SK-N-SH (cell line): ENCODE results near the gene TTC7B. TPM values are rescaled to one million over a fixed set of nuclear protein-coding genes. Genes with fewer than 3 reads are reported as not detected.

ENCODE experiments used
- CTCF ChIA-PET: fragments of 300-600, 350-600 bp; formaldehyde crosslinking; extraction: SDS; loops from one replicate; lab custom pipeline; 2021; lab: Yijun Ruan, JAX
- POLR2A ChIA-PET: fragments of 350-600 bp; sonication (Branson Sonifier 250); formaldehyde crosslinking; extraction: SDS; loops from one replicate; lab custom pipeline; 2020; ENCODE audit warnings: antibody characterized with exemption, inconsistent platforms; lab: Yijun Ruan, JAX
- DNase-seq: peaks from one replicate; pipeline ENCODE4 v3.0.0; 2012
- H2AFZ ChIP-seq: fragments of 200-600 bp; sonication (generic); 2 replicates; pipeline ENCODE4 v1.8.1; 2016; ENCODE audit warnings: antibody characterized with exemption, mild to moderate bottlenecking, low read depth
- H3F3A ChIP-seq: fragments of 200-600 bp; sonication (generic); replicated peaks from 2 replicates; pipeline ENCODE3; 2016; ENCODE audit warnings: antibody characterized with exemption, mild to moderate bottlenecking; ENCODE audit not compliant: insufficient read depth
- H3K27ac ChIP-seq, 2 experiments: fragments of 200-500 bp in 1 of 2; fragments of 200-600 bp in 1 of 2; sonication (Bioruptor generic) in 1 of 2; sonication (generic), shearing (Covaris generic) in 1 of 2; 2 replicates each; pipeline versions ENCODE4 v1.5.1 to v1.6.1; 2014 to 2016; ENCODE audit warnings: low read depth in 2 of 2, inconsistent platforms in 1 of 2, low read length in 1 of 2, mild to moderate bottlenecking in 1 of 2, mixed read lengths in 1 of 2
- H3K27me3 ChIP-seq: fragments of 200-600 bp; sonication (generic), shearing (Covaris generic); 2 replicates; pipeline ENCODE4 v1.6.1; 2016; ENCODE audit warnings: mixed run types; ENCODE audit not compliant: insufficient read depth
- H3K36me3 ChIP-seq, 2 experiments: fragments of 200-500 bp in 1 of 2; fragments of 200-600 bp in 1 of 2; sonication (Bioruptor generic) in 1 of 2; sonication (generic) in 1 of 2; replicated peaks in 1 of 2; 2 replicates each; pipeline versions ENCODE3 to v1.5.1; 2014 to 2016; ENCODE audit warnings: low read length in 1 of 2, mild to moderate bottlenecking in 1 of 2; ENCODE audit not compliant: insufficient read depth in 2 of 2, control insufficient read depth in 1 of 2
- H3K4me1 ChIP-seq, 2 experiments: fragments of 200-500 bp in 1 of 2; fragments of 200-600 bp in 1 of 2; sonication (Bioruptor generic) in 1 of 2; sonication (generic), shearing (Covaris generic) in 1 of 2; 2 replicates each; pipeline versions ENCODE4 v1.5.1 to v1.6.1; 2014 to 2016; ENCODE audit warnings: low read depth in 1 of 2, low read length in 1 of 2, mixed run types in 1 of 2; ENCODE audit not compliant: insufficient read depth in 2 of 2, control insufficient read depth in 1 of 2
- H3K4me2 ChIP-seq: fragments of 200-600 bp; sonication (generic), shearing (Covaris generic); 2 replicates; pipeline ENCODE4 v1.6.1; 2017; ENCODE audit warnings: mixed run types
- H3K4me3 ChIP-seq, 2 experiments: fragments of 200-500 bp in 1 of 2; fragments of 200-600 bp in 1 of 2; sonication (Bioruptor generic) in 1 of 2; sonication (generic), shearing (Covaris generic) in 1 of 2; 2 replicates each; pipeline versions ENCODE4 v1.5.1 to v1.8.1; 2014 to 2016; ENCODE audit warnings: low read depth in 2 of 2, inconsistent platforms in 1 of 2, low read length in 1 of 2, mild to moderate bottlenecking in 1 of 2, mixed read lengths in 1 of 2, moderate library complexity in 1 of 2
- H3K79me2 ChIP-seq: fragments of 200-600 bp; sonication (generic); 2 replicates; pipeline ENCODE4 v1.8.1; 2017; ENCODE audit warnings: mild to moderate bottlenecking; ENCODE audit not compliant: insufficient read depth
- H3K9ac ChIP-seq: fragments of 200-600 bp; sonication (generic); 2 replicates; pipeline ENCODE4 v1.6.1; 2017; ENCODE audit warnings: mixed run types
- H3K9me2 ChIP-seq: fragments of 200-600 bp; sonication (generic); 2 replicates; pipeline ENCODE4 v1.6.1; 2017; ENCODE audit warnings: mixed run types
- H3K9me3 ChIP-seq: fragments of 200-600 bp; sonication (generic); 2 replicates; pipeline ENCODE4 v1.6.1; 2017; ENCODE audit warnings: mixed run types, mild to moderate bottlenecking, moderate library complexity
- H4K20me1 ChIP-seq: fragments of 200-600 bp; sonication (generic); 2 replicates; pipeline ENCODE4 v1.6.1; 2017; ENCODE audit warnings: mild to moderate bottlenecking, mixed run types; ENCODE audit not compliant: insufficient read depth
- CHD2 ChIP-seq: fragments of 150-350 bp; IDR thresholded peaks from 2 replicates; pipeline ENCODE4 v1.6.1; 2018; ENCODE audit warnings: low read length; ENCODE audit not compliant: partially characterized antibody
- CTCF ChIP-seq: fragments of 200-600 bp; sonication (generic); IDR thresholded peaks from 2 replicates; pipeline ENCODE4 v1.6.1; 2017; ENCODE audit warnings: antibody characterized with exemption, mild to moderate bottlenecking, moderate library complexity
- ELF1 ChIP-seq: IDR thresholded peaks from 2 replicates; pipeline ENCODE4 v1.4.0; 2012
- EZH2phosphoT487 ChIP-seq: fragments of 200-600 bp; sonication (generic); IDR thresholded peaks from 2 replicates; pipeline ENCODE4 v1.6.1; 2017; ENCODE audit warnings: low read depth, mixed run types, mild to moderate bottlenecking, antibody characterized with exemption, moderate library complexity, borderline replicate concordance
- GABPA ChIP-seq: IDR thresholded peaks from 2 replicates; pipeline ENCODE4 v1.4.0; 2012; ENCODE audit warnings: low read depth, mild to moderate bottlenecking
- JUND ChIP-seq: IDR thresholded peaks from 2 replicates; pipeline ENCODE4 v1.4.0; 2012
- MAX ChIP-seq: IDR thresholded peaks from 2 replicates; pipeline ENCODE4 v1.4.0; 2012; ENCODE audit warnings: low read depth
- POLR2AphosphoS5 ChIP-seq: IDR thresholded peaks from 2 replicates; pipeline ENCODE4 v1.6.1; 2012; ENCODE audit warnings: low read depth, low read length
- RAD21 ChIP-seq: IDR thresholded peaks from 2 replicates; pipeline ENCODE4 v1.6.1; 2012; ENCODE audit warnings: mild to moderate bottlenecking, low read length
- RCOR1 ChIP-seq: fragments of 150-350 bp; IDR thresholded peaks from 2 replicates; pipeline ENCODE4 v1.6.1; 2017; ENCODE audit warnings: antibody characterized with exemption, low read length
- RXRA ChIP-seq: IDR thresholded peaks from 2 replicates; pipeline ENCODE4 v1.4.0; 2012; ENCODE audit warnings: low read depth, mild to moderate bottlenecking, borderline replicate concordance
- SIN3A ChIP-seq: IDR thresholded peaks from 2 replicates; pipeline ENCODE4 v1.6.1; 2012; ENCODE audit warnings: low read depth, mild to moderate bottlenecking, low read length, moderate library complexity, borderline replicate concordance
- USF1 ChIP-seq: IDR thresholded peaks from 2 replicates; pipeline ENCODE4 v1.4.0; 2012; ENCODE audit warnings: low read depth, borderline replicate concordance
- USF2 ChIP-seq: fragments of 150-350 bp; IDR thresholded peaks from 2 replicates; pipeline ENCODE4 v1.6.1; 2017; ENCODE audit warnings: antibody characterized with exemption, low read length, low read depth, borderline replicate concordance
- WGBS: methylation state at CpG from one replicate; pipeline ENCODE4 v1.1.6; 2017; ENCODE audit warnings: low lambda C conversion rate; 5-methylcytosine and 5-hydroxymethylcytosine counted together
- polyA plus RNA-seq, 3 experiments: library from polyadenylated mRNA; depleted of rRNA; stranded (reverse); fragments of >200 nt; gene quantifications; 2 replicates each; pipeline ENCODE4 v1.2.3, GENCODE V29; 2012

The TTC7B gene
- polyA plus RNA-seq, 1 of the 3 experiments (the other 2 are of a cell fraction), result 43.1 TPM

GRCh38 chr14:90538716-90539495, 277.3 kb downstream of the TTC7B start:
- H3K27me3 ChIP-seq, result no peaks in the 10 kb centered on the region

GRCh38 chr14:90538095-90538494, 278.1 kb downstream of the TTC7B start:
- ChIA-PET CTCF (no interaction called here), POLR2A (no interaction called here)
- no peak overlapping the region for H2AFZ ChIP-seq
- H3F3A ChIP-seq, result no peaks in the 10 kb centered on the region
- peaks cover 0 to 2% of the 10 kb centered on the region in 2 experiments for H3K36me3 ChIP-seq
- no peak overlapping the region for H3K4me2 ChIP-seq
- DNase-seq, result no peak
- peaks cover 0 to 3% of the 10 kb centered on the region in 2 experiments; a peak in 1 of 4 replicates for H3K4me1 ChIP-seq
- H3K79me2 ChIP-seq, result no peaks in the 10 kb centered on the region
- H3K9ac ChIP-seq, result no peak overlapping the region
- TF ChIP-seq MAX (no peak), GABPA (no peak), RCOR1 (no peak), JUND (no peak), SIN3A (no peak), EZH2phosphoT487 (no peak), USF2 (no peak), POLR2AphosphoS5 (no peak), USF1 (no peak), CHD2 (no peak), ELF1 (no peak)
- no peaks in the 10 kb centered on the region for H3K9me2 ChIP-seq
- no peaks in the 10 kb centered on the region for H3K27me3 ChIP-seq
- WGBS, result 96% methylated on average over 10 of the region's 10 CpGs
- H3K27ac ChIP-seq, result no peak overlapping the region
- H3K4me3 ChIP-seq, result no peak overlapping the region
- H4K20me1 ChIP-seq, result no peaks in the 10 kb centered on the region
- H3K9me3 ChIP-seq, result no peaks in the 10 kb centered on the region

More at GRCh38 chr14:90538716-90539495, 277.3 kb downstream of the TTC7B start:
- Histone ChIP-seq H3K4me3 (no peak overlapping the region), H3K9me3 (no peaks in the 10 kb centered on the region), H3K4me2 (no peak overlapping the region), H3K9me2 (no peaks in the 10 kb centered on the region), H4K20me1 (no peaks in the 10 kb centered on the region), H3K79me2 (no peaks in the 10 kb centered on the region), H2AFZ (no peak overlapping the region), H3K9ac (no peak overlapping the region), H3K27ac (no peak overlapping the region), H3K4me1 (peaks cover 0 to 6% of the 10 kb centered on the region in 2 experiments; a peak in 1 of 4 replicates), H3F3A (no peaks in the 10 kb centered on the region), H3K36me3 (peaks cover 0 to 2% of the 10 kb centered on the region in 2 experiments)
- TF ChIP-seq SIN3A (no peak), RAD21 (no peak), RXRA (no peak), CTCF (no peak)
- WGBS, result 92% methylated on average over 6 of the region's 13 CpGs
- no peak for DNase-seq
- POLR2A ChIA-PET, result no interaction called here
- CTCF ChIA-PET, result no interaction called here
